Anterior cingulate cortex (tissue), 58 donors: ENCODE measurements around the gene EIF2S2.
"Not testable (repeated sequence)": the region's sequence is repeated elsewhere in the genome, so short reads cannot be mapped to it uniquely, and the experiment has no call there.

Experiments
- DNase-seq, 58 donors: peaks; one replicate each; lab custom pipeline; 2025; lab: John Stamatoyannopoulos, UW

Gene EIF2S2, protein sequence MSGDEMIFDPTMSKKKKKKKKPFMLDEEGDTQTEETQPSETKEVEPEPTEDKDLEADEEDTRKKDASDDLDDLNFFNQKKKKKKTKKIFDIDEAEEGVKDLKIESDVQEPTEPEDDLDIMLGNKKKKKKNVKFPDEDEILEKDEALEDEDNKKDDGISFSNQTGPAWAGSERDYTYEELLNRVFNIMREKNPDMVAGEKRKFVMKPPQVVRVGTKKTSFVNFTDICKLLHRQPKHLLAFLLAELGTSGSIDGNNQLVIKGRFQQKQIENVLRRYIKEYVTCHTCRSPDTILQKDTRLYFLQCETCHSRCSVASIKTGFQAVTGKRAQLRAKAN

DNA sequence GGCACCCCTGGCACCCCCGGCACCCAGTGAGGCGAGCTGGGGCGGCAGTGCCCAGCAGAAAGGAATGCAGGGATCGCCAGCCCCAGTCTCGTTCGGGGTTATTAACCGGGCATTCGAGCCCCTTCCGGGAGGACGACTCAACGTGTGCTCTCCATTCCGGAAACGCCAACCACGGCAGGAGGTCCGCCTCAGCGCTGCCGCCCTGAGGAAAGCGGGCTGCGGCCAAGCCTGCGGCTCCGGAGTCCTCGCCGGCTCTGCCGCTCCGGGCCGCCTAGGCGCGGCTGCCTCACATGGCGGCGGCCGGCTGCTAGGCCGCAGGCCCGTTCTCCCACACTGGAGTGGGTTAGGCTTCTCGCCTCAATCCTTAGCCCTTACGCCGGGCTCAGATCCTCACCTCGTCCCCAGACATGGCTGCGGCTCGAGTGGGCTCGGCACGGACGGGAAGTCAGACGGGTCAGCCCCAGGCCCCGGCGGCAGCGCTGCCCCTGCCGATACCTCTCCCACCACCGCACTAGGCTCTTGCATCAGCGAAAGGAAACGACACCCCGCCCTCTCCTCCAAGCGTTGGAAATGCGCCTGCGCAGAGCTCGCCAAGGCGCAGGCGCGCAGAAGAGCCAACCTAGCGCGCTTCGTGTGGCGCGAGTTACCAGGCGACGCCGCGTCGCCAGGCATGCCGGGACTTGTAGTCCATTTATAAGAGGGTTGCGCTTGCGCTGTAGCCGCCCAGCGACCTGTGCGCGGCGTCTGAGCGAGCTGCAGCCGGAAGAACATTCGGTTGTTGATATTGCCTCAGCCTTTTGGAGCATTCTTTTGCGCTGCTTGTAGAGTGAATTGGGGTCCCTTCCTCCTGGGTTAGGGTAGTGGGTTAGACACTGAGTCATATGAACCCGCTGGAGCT lies at the start of gene EIF2S2:
Gene EIF2S2, minus strand, starts transcription at position 542 of the 898 bp plus-strand sequence. Its CDS starts 133 bp downstream, at position 409.
- DNase-seq = peak; percentile 59 to 97 (median 93)

DNA sequence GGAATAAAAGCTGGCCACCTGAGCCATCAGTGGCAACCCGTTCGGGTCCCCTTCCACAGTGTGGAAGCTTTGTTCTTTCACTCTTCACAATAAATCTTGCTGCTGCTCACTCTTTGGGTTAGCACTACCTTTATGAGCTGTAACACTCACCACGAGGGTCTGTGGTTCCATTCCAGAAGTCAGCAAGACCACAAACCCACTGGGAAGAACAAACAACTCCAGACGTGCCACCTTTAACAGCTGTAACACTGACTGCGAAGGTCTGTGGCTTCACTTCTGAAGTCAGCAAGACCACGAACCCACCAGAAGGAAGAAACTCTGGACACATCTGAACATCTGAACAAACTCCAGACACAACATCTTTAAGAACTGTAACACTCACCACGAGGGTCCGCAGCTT lies 45.7 kb upstream of the EIF2S2 start:
- not testable (repeated sequence) for DNase-seq

- no peak for DNase-seq
Observed at GRCh38 chr20:34155836-34156235, 43.8 kb upstream of the EIF2S2 start.

DNA sequence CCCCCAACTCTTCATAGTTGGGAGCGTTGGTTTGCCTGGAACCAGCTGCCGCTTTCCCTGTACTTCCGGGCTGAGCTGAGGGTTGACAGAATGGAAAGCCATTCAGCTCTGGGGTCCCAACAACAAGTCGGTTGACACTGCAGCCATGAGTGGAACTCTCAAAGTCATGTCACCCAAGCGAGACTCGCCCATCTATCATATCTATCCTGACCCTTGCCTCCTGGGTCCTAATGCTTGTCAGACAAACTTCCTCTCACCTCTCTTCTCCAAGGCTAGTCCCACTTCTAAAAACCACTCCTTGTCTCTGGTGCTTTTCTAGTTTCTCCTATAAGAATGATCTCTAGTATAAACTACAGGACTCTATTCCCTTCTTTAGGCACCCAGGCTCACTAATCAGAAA lies 41.1 kb upstream of the EIF2S2 start:
- not testable (repeated sequence) for DNase-seq

- DNase-seq = not testable (repeated sequence)
Observed at GRCh38 chr20:34152073-34152472, 40.0 kb upstream of the EIF2S2 start.

DNA sequence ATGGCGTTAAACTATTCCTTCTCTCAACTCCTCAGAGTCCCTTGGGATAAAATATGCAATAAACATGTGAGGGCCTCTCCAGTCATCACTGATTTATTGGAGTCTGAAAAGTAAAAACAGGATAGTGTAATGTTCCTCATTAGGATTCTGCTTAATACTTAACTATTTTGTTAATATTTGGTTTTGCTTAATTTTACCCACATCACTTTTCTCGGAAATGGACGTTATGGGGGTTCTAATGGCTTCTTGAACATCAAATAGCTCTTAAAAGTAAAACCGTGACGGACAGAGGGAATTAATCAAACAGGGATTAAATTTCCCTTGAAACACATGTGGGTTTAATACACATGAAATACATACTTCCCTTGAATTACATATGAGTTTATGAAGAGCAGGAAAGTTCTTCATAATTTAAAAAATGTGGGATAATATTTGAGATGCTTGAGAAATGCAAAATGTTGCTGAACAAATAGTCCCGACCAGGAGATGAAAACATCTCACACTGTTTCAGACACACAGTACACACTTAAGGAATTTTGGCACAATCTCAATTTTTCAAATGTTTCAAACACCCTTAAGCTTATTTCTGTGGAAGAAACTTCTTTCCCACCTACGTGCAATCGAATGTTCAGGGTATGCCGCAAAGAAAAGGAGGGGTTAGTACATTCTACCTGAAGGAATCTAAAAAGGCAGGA lies 38.4 kb upstream of the EIF2S2 start:
- DNase-seq = no peak

DNA sequence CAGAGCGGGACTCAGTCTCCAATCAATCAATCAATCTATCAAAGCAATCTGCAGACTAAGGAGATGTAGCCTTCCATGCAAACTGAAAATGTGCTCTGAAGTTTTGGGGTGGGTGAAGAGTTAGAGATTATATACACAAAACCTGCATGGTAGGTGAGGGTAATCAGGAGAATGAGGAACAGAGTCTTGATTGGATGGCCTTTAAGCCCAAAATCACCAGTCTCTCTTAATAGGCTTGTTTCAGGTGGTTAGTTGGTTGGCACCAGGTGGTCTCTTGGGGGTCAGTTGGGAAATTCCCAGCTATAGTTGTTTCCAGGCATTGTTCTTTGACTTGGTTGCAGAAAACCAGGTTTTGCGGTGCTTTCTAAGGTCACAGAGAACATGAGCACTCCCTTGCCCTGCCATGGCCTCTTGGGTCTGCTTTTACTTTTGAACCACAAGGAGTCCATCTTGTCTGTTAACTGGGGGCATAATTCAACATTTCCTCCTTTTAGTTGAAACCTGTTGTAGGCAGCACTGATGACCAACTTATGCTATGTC lies 33.3 kb upstream of the EIF2S2 start:
- no peak for DNase-seq

DNA sequence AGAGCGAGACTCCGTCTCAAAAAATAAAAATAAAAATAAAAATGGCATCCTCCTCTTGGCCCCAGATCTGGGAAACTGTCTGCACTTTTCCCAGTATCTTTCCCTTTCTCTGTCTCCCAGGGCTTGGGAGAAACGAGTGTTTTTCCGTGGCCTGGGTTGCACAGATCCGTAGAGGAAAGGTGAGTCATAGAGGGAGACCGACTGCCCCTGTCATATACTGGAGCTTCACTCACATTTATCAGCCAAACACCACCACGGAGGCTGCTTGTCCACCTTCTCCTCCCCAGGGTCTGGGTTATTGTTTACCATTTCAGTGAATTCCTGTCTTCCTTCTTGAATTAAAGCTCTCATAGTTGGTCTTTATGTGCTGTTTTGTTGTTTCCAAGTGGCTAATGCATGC lies 31.9 kb upstream of the EIF2S2 start:
- DNase-seq = no peak

DNA sequence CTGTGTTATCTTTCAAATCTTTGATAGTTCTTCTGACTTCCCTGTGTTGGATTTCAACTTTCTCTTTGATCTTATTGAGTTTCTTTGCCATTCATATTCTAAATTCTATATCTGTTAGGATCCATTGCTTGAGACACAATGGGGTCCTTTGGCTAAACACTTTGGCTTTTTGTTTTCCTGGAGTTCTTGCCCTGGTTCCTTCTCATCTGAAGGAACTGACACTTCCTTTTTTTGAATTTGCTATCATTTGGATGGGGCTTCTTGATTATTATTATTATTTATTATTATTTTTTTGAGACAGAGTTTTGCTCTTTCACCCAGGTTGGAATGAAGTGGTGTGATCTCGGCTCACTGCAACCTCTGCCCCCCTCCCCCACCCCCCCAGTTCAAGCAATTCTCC lies 30.1 kb upstream of the EIF2S2 start:
- DNase-seq = no peak

DNA sequence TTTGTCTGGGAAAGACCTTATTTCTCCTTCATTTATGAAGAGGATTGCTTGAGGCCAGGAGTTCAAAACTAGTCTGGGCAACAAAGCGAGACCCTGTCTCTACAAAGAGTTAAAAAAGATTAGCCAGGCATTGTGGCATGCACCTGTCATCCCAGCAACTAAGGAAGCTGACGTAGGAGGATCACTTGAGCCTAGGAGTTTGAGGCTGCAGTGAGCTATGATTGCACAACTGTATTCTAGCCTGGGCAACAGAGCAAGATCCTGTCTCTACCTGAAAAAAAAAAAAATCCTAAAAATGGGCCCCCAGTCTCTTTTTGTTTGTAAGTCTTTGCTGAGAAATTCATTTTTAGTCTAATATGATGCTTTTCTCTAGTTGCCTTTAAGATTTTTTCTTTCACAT lies 29.2 kb upstream of the EIF2S2 start:
- no peak for DNase-seq

DNA sequence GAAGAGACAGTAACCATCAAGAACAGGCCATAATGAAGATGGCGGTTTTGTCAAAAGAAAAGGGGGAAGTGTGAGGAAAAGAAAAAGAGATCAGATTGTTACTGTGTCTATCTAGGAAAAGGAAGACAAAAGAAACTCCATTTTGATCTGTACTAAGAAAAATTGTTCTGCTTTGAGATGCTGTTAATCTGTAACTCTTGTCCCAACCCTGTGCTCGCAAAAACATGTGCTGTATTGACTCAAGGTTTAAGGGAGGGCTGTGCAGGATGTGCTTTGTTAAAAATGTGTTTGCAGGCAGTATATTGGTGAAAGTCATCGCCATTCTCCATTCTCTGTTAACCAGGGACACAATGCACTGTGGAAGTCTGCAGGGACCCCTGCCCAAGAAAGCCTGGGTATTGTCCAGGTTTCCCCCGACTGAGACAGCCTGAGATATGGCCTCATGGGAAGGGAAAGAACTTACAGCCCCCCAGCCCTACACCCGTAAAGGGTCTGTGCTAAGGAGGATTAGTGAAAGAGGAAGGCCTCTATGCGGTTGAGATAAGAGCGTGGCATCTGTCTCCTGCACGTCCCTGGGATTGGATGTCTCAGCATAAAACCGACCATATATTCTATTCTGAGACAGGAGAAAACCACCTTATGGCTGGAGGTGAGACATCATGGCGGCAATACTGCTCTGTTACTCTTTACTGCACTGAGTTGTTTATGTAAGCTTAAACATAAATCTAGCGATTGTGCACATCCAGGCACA lies 23.7 kb upstream of the EIF2S2 start:
- DNase-seq = not testable (repeated sequence)

- DNase-seq = not testable (repeated sequence)
Observed at GRCh38 chr20:34133365-34133860, 21.4 kb upstream of the EIF2S2 start.

DNA sequence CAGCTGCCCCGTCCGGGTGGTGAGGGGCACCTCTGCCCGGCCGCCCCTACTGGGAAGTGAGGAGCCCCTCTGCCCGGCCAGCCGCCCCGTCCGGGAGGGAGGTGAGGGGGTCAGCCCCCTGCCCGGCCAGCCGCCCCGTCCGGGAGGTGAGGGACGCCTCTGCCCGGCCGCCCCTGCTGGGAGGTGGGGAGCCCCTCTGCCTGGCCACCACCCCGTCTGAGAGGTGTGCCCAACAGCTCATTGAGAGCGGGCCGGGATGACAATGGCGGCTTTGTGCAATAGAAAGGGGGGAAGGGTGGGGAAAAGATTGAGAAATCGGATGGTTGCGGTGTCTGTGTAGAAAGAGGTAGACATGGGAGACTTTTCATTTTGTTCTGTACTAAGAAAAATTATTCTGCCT lies 20.9 kb upstream of the EIF2S2 start:
- DNase-seq = not testable (repeated sequence)

- DNase-seq = not testable (repeated sequence)
Observed at GRCh38 chr20:34132491-34132890, 20.4 kb upstream of the EIF2S2 start.

DNA sequence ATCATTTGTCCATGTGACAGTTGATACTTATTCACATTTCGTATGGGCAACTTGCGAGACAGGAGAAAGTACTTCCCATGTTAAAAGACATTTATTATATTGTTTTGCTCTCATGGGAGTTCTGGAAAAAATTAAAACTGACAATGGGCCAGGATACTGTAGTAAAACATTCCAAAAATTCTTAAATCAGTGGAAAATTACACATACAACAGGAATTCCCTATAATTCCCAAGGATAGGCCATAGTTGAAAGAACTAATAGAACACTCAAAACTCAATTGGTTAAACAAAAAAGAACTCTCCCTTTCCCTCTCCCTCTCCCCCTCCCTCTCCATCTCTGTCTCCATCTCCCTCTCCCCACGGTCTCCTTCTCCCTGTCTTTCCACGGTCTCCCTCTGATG lies 19.4 kb upstream of the EIF2S2 start:
- no peak for DNase-seq

- DNase-seq = peak in 47 of 58 donors; percentile 2 to 70 (median 24)
Observed at GRCh38 chr20:34129518-34130162, 17.6 kb upstream of the EIF2S2 start.

DNA sequence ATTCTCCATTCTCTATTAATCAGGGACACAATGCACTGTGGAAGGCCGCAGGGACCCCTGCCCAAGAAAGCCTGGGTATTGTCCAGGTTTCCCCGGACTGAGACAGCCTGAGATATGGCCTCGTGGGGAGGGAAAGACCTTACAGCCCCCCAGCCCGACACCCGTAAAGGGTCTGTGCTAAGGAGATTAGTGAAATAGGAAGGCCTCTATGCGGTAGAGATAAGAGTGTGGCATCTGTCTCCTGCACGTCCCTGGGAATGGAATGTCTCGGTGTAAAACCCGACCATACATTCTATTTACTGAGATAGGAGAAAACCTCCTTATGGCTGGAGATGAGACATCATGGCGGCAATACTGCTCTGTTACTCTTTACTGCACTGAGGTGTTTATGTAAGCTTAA lies 15.7 kb upstream of the EIF2S2 start:
- DNase-seq = no peak

GRCh38 chr20:34124469-34125249 lies 12.6 kb upstream of the EIF2S2 start:
- DNase-seq = no peak
